ENCODE data around the gene C2CD4D.

GRCh38 chr1:151860504-151861187, 21.0 kb upstream of the C2CD4D start:
- TF ChIP-seq CTCF (IDR thresholded peaks at IDR 0.05; ENCODE audit: insufficient read depth, low read length, poor library complexity, severe bottlenecking) (no peak), EZH2phosphoT487 (conservative IDR thresholded peaks at IDR 0.05; ENCODE audit: low read length) (no peak)

All from SU-DHL-6 (cell line).